K562 (cell line): Measurements from ENCODE around the gene GPR15LG. TPM values are rescaled to one million over a fixed set of nuclear protein-coding genes. Genes with fewer than 3 reads are reported as not detected.
A peak's percentile ranks its signal among the peaks of the same experiment; 100 is the strongest.

Source experiments
- ATAC-seq: fragments of 200-7000 bp; cut with Tn5 transposase; 3 replicates; pipeline ENCODE4 v1.9.1; 2020; ENCODE audit warnings: moderate library complexity
- BruUV-seq: library from RNA; stranded (reverse); fragments of 400-500 nt; replicated peaks from 2 replicates; lab custom pipeline; 2021; lab: Mats Ljungman, UMichigan
- CTCF ChIA-PET: fragments of 300-600 bp; formaldehyde crosslinking; extraction: SDS; loops from one replicate; lab custom pipeline; 2021; ENCODE audit warnings: low intra/inter-chr PET ratio; lab: Yijun Ruan, JAX
- POLR2A ChIA-PET: fragments of 300-600, 350-650 bp; sonication (Branson Sonifier 250); formaldehyde crosslinking; extraction: SDS; loops from one replicate; lab custom pipeline; 2021; ENCODE audit warnings: antibody characterized with exemption, inconsistent platforms; lab: Yijun Ruan, JAX
- DNase-seq, 4 experiments: peaks; one replicate each; pipeline versions ENCODE4 v3.0.0 to v3.0.0-alpha.2; 2011 to 2018; ENCODE audit warnings: low spot score in 3 of 4, mixed read lengths in 3 of 4; ENCODE audit errors: extremely low read depth in 1 of 4
- FAIRE-seq: peaks from 2 replicates; lab custom pipeline; 2011; peaks lifted over from hg19 to GRCh38; lab: Jason Lieb, UNC
- H2AFZ ChIP-seq: 2 replicates; pipeline ENCODE4 v1.6.0; 2011; ENCODE audit warnings: low read depth, low read length, control low read depth, inconsistent platforms
- H3K27ac ChIP-seq: fragments of 200-600 bp; 3 replicates; pipeline ENCODE4 v1.8.0; 2011; ENCODE audit warnings: low read depth, mild to moderate bottlenecking, control low read depth, inconsistent platforms, low read length, moderate library complexity, mixed read lengths; ENCODE audit errors: extremely low read depth
- H3K27me3 ChIP-seq, 2 experiments: fragments of 300-600 bp in 1 of 2; 2 replicates in 1 of 2; 3 replicates in 1 of 2; pipeline versions ENCODE4 v1.6.0 to v1.8.0; 2011; ENCODE audit warnings: inconsistent platforms in 2 of 2, low read length in 2 of 2, mild to moderate bottlenecking in 1 of 2, mixed read lengths in 1 of 2, moderate library complexity in 1 of 2; ENCODE audit not compliant: control insufficient read depth in 2 of 2, insufficient read depth in 2 of 2
- H3K36me3 ChIP-seq: fragments of 300-600 bp; 3 replicates; pipeline ENCODE4 v1.8.0; 2011; ENCODE audit warnings: mild to moderate bottlenecking, low read length, inconsistent platforms; ENCODE audit not compliant: control insufficient read depth, insufficient read depth
- H3K4me1 ChIP-seq, 2 experiments: fragments of 200-600 bp in 1 of 2; replicated peaks in 1 of 2; 2 replicates in 1 of 2; 3 replicates in 1 of 2; pipeline versions ENCODE4 v1.5.1 to v1.8.0; 2011; ENCODE audit warnings: inconsistent platforms in 2 of 2, low read length in 2 of 2, mild to moderate bottlenecking in 1 of 2, mixed read lengths in 1 of 2, moderate library complexity in 1 of 2; ENCODE audit not compliant: control insufficient read depth in 2 of 2, insufficient read depth in 2 of 2
- H3K4me2 ChIP-seq: 2 replicates; pipeline ENCODE4 v1.6.1; 2011; ENCODE audit warnings: low read length, control low read depth, inconsistent platforms, mixed read lengths; ENCODE audit not compliant: insufficient read depth
- H3K4me3 ChIP-seq: fragments of 200-600 bp; sonication (generic), shearing (Covaris generic); 2 replicates; pipeline ENCODE4 v1.5.1; 2016; ENCODE audit warnings: control low read depth, inconsistent platforms
- H3K79me2 ChIP-seq: fragments of 200-600 bp; 3 replicates; pipeline ENCODE4 v1.8.0; 2011; ENCODE audit warnings: low read length, inconsistent platforms; ENCODE audit not compliant: control insufficient read depth, insufficient read depth
- H3K9ac ChIP-seq, 2 experiments: 2 replicates each; pipeline versions ENCODE4 v1.6.0 to v1.6.1; 2011; ENCODE audit warnings: low read depth in 2 of 2, low read length in 2 of 2, control low read depth in 1 of 2, inconsistent platforms in 1 of 2, mild to moderate bottlenecking in 1 of 2, mixed read lengths in 1 of 2; ENCODE audit not compliant: insufficient read depth in 1 of 2
- H3K9me1 ChIP-seq: one replicate; pipeline ENCODE4 v1.6.0; 2011; ENCODE audit warnings: inconsistent platforms, mild to moderate bottlenecking, low read length, moderate library complexity; ENCODE audit not compliant: control insufficient read depth, insufficient read depth
- H3K9me3 ChIP-seq: replicated peaks from 2 replicates; pipeline ENCODE4 v1.5.1; 2011; ENCODE audit warnings: low read depth, low read length, inconsistent platforms; ENCODE audit not compliant: control insufficient read depth, insufficient read depth
- H4K20me1 ChIP-seq: replicated peaks from 2 replicates; pipeline ENCODE4 v1.6.1; 2011; ENCODE audit warnings: low read length, inconsistent platforms, mixed read lengths; ENCODE audit not compliant: control insufficient read depth, insufficient read depth
- CSDE1 ChIP-seq, 2 experiments: fragments of 450-650 bp; IDR thresholded peaks; 2 replicates each; pipeline ENCODE4 v1.6.1; 2016; ENCODE audit warnings: mild to moderate bottlenecking in 1 of 2
- RAD21 ChIP-seq, 2 experiments: fragments of 250-450 bp in 1 of 2; fragments of 450-650 bp in 1 of 2; sonication (Bioruptor Pico) in 1 of 2; formaldehyde crosslinking in 1 of 2; IDR thresholded peaks in 1 of 2; conservative IDR thresholded peaks in 1 of 2; 2 replicates each; pipeline versions ENCODE4 v1.4.0 to v1.8.0; 2020 to 2022; ENCODE audit warnings: mild to moderate bottlenecking in 2 of 2, moderate library complexity in 1 of 2
- SP2 ChIP-seq: IDR thresholded peaks from 2 replicates; pipeline ENCODE4 v1.6.1; 2011; ENCODE audit warnings: mild to moderate bottlenecking, low read depth, low read length, moderate library complexity; ENCODE audit not compliant: poor library complexity, severe bottlenecking; ENCODE audit errors: extremely low read depth
- ZFP36 ChIP-seq: fragments of 150-350 bp; IDR thresholded peaks from 2 replicates; pipeline ENCODE4 v1.6.1; 2018; ENCODE audit warnings: low read length, low read depth; ENCODE audit not compliant: partially characterized antibody
- ZNF184 ChIP-seq: sonication (generic); formaldehyde crosslinking; IDR thresholded peaks from 2 replicates; pipeline ENCODE4 v1.5.0; 2020; ENCODE audit warnings: missing genetic modification reagents
- WGBS: fragments of 100-300 bp; shearing (Covaris generic); methylation state at CpG from one replicate; pipeline ENCODE4 v1.1.6; 2016; ENCODE audit warnings: low coverage, mixed read lengths; ENCODE audit not compliant: insufficient coverage; ENCODE audit errors: missing lambda C conversion rate; 5-methylcytosine and 5-hydroxymethylcytosine counted together
- in situ Hi-C: fragments of 300-500 bp; cut with MboI; formaldehyde crosslinking; loops from 4 replicates; pipeline ENCODE4 v1.15.0; 2018; ENCODE audit warnings: inconsistent platforms, mixed read lengths
- intact Hi-C: fragments of 100-400 bp; cut with micrococcal nuclease; formaldehyde crosslinking; loops from 2 replicates; pipeline ENCODE4 v1.14.2; 2022
- polyA plus RNA-seq, 8 experiments: library from polyadenylated mRNA; depleted of rRNA in 4 of 8; stranded (reverse) in 5 of 8; unstranded in 3 of 8; fragments of >200 nt; fragmentation: Nextera tagmentation in 2 of 8; fragmentation: Illumina TruSeq in 1 of 8; extraction: Ambion mirVana in 2 of 8; extraction: Trizol in 1 of 8; gene quantifications; 2 replicates each; pipeline versions ENCODE4 v1.2.1 to v1.2.3, GENCODE V29; 2011 to 2014; ENCODE audit warnings: inconsistent platforms in 1 of 8, missing spikeins in 1 of 8
- total RNA-seq, 7 experiments: library from RNA; depleted of rRNA in 6 of 7; stranded (reverse); fragments of >200 nt in 6 of 7; fragmentation: Illumina TruSeq in 2 of 7; extraction: Trizol in 2 of 7; gene quantifications; 2 replicates each; pipeline versions ENCODE4 v1.2.1 to v1.2.3, GENCODE V29; 2011 to 2021; ENCODE audit warnings: low replicate concordance in 1 of 7
- TF ChIP-seq, protein P1 (sequence below): fragments of 450-650 bp; IDR thresholded peaks from 2 replicates; pipeline ENCODE4 v1.6.1; 2016; ENCODE audit warnings: mild to moderate bottlenecking
- TF ChIP-seq, protein P2 (sequence below), 3 experiments: IDR thresholded peaks in 2 of 3; conservative IDR thresholded peaks in 1 of 3; 2 replicates each; pipeline ENCODE4 v1.5.1; 2011 to 2012; ENCODE audit warnings: low read length in 3 of 3, mild to moderate bottlenecking in 3 of 3, control low read depth in 2 of 3, improper control_type of control experiment in 1 of 3, inconsistent platforms in 1 of 3, low read depth in 1 of 3, mixed read lengths in 1 of 3, moderate library complexity in 1 of 3; ENCODE audit not compliant: insufficient read depth in 2 of 3
- TF ChIP-seq, protein P3 (sequence below), 2 experiments: fragments of 450-650 bp; formaldehyde crosslinking in 1 of 2; IDR thresholded peaks; 2 replicates each; pipeline versions ENCODE4 v1.4.0 to v1.6.1; 2014 to 2020; ENCODE audit warnings: mild to moderate bottlenecking in 2 of 2, borderline replicate concordance in 1 of 2, low read depth in 1 of 2

The GPR15LG gene
- total and polyA plus RNA-seq, 9 of the 15 experiments (the other 6 are each of a cell fraction or from before 2014, with no cell fraction given) = 0.51 TPM; not detected in 8

DNA sequence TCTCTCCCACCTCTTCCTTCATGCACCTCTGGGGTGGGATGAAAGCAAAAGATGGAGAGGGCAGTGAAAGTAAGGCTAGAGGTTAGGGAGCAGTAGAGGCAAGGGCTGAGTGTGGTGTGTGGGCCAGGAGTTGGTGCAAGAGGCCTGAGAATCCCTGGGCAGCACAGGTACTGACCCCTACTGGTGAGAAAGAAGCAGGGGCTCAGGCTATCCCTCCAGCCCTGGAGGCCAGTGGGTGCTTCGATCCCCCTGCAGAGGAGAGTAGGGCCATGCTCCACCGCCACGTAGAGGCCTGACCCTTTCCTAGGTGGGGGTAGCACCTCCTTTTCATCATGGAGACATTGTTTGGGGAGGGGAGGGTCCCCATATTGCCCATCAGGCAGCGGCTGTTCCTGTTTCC is 30.5 kb downstream of the GPR15LG start:
- H3K36me3 ChIP-seq = no peaks in the 10 kb centered on the region
- ChIA-PET CTCF (interaction anchor here (0.6 kb wide), 1 partner anchor 9 kb away, joined by 3 read pairs; no protein-coding TSS in a partner anchor), POLR2A (no interaction called here)
- no peak overlapping the region for H2AFZ ChIP-seq
- no peak overlapping the region for H3K27ac ChIP-seq
- peaks cover 13 to 15% of the 10 kb centered on the region in 2 experiments; a peak in 4 of 5 replicates for H3K4me1 ChIP-seq
- H4K20me1 ChIP-seq = no peaks in the 10 kb centered on the region
- DNase-seq (peak; percentile 55 to 70 (median 69)), ATAC-seq (peak; percentile 86), FAIRE-seq (peak; percentile 78)
- H3K9me3 ChIP-seq = no peaks in the 10 kb centered on the region
- no peaks in the 10 kb centered on the region for H3K79me2 ChIP-seq
- TF ChIP-seq, protein P1, sequence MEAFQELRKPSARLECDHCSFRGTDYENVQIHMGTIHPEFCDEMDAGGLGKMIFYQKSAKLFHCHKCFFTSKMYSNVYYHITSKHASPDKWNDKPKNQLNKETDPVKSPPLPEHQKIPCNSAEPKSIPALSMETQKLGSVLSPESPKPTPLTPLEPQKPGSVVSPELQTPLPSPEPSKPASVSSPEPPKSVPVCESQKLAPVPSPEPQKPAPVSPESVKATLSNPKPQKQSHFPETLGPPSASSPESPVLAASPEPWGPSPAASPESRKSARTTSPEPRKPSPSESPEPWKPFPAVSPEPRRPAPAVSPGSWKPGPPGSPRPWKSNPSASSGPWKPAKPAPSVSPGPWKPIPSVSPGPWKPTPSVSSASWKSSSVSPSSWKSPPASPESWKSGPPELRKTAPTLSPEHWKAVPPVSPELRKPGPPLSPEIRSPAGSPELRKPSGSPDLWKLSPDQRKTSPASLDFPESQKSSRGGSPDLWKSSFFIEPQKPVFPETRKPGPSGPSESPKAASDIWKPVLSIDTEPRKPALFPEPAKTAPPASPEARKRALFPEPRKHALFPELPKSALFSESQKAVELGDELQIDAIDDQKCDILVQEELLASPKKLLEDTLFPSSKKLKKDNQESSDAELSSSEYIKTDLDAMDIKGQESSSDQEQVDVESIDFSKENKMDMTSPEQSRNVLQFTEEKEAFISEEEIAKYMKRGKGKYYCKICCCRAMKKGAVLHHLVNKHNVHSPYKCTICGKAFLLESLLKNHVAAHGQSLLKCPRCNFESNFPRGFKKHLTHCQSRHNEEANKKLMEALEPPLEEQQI = no peak
- peak; percentile 8 for TF ChIP-seq ZFP36
- TF ChIP-seq, protein P2, sequence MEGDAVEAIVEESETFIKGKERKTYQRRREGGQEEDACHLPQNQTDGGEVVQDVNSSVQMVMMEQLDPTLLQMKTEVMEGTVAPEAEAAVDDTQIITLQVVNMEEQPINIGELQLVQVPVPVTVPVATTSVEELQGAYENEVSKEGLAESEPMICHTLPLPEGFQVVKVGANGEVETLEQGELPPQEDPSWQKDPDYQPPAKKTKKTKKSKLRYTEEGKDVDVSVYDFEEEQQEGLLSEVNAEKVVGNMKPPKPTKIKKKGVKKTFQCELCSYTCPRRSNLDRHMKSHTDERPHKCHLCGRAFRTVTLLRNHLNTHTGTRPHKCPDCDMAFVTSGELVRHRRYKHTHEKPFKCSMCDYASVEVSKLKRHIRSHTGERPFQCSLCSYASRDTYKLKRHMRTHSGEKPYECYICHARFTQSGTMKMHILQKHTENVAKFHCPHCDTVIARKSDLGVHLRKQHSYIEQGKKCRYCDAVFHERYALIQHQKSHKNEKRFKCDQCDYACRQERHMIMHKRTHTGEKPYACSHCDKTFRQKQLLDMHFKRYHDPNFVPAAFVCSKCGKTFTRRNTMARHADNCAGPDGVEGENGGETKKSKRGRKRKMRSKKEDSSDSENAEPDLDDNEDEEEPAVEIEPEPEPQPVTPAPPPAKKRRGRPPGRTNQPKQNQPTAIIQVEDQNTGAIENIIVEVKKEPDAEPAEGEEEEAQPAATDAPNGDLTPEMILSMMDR (IDR thresholded peaks at IDR 0.05 in 2 of 3, conservative IDR thresholded peaks at IDR 0.05 in 1 of 3; ENCODE audit: insufficient read depth in 2 of 3, low read depth in 1 of 3, low read length in 3 of 3) = peak; percentile 73 to 78 (median 74)
- no peak for TF ChIP-seq CSDE1 (IDR thresholded peaks at IDR 0.05)
- TF ChIP-seq, protein P3, sequence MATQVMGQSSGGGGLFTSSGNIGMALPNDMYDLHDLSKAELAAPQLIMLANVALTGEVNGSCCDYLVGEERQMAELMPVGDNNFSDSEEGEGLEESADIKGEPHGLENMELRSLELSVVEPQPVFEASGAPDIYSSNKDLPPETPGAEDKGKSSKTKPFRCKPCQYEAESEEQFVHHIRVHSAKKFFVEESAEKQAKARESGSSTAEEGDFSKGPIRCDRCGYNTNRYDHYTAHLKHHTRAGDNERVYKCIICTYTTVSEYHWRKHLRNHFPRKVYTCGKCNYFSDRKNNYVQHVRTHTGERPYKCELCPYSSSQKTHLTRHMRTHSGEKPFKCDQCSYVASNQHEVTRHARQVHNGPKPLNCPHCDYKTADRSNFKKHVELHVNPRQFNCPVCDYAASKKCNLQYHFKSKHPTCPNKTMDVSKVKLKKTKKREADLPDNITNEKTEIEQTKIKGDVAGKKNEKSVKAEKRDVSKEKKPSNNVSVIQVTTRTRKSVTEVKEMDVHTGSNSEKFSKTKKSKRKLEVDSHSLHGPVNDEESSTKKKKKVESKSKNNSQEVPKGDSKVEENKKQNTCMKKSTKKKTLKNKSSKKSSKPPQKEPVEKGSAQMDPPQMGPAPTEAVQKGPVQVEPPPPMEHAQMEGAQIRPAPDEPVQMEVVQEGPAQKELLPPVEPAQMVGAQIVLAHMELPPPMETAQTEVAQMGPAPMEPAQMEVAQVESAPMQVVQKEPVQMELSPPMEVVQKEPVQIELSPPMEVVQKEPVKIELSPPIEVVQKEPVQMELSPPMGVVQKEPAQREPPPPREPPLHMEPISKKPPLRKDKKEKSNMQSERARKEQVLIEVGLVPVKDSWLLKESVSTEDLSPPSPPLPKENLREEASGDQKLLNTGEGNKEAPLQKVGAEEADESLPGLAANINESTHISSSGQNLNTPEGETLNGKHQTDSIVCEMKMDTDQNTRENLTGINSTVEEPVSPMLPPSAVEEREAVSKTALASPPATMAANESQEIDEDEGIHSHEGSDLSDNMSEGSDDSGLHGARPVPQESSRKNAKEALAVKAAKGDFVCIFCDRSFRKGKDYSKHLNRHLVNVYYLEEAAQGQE (IDR thresholded peaks at IDR 0.05; ENCODE audit: borderline replicate concordance) = peak; percentile 21; the same call in 1 of the 2 replicates
- TF ChIP-seq, protein P3 (CRISPR knock-in tag; IDR thresholded peaks at IDR 0.05; ENCODE audit: low read depth) = no peak
- TF ChIP-seq SP2 = no peak
- no peak for TF ChIP-seq ZNF184 (CRISPR knock-in tag)
- peak; percentile 13 to 59; a peak in 2 of 4 replicates for TF ChIP-seq RAD21 (CRISPR knock-in tag; conservative IDR thresholded peaks at IDR 0.05 in 1 of 2, IDR thresholded peaks at IDR 0.05 in 1 of 2)
- H3K4me2 ChIP-seq = no peak overlapping the region
- no TSS peak for BruUV-seq
- no peak overlapping the region for H3K4me3 ChIP-seq
- H3K9ac ChIP-seq = no peak overlapping the region
- intact Hi-C loops (loop anchor here (2.0 kb wide), 1 partner anchor 55 kb away; no protein-coding TSS in a partner anchor), in situ Hi-C loops (no loop called here)
- WGBS = 4% methylated on average over 4 of the region's 4 CpGs
- no peaks in the 10 kb centered on the region for H3K9me1 ChIP-seq
- H3K27me3 ChIP-seq = peaks cover 9 to 27% of the 10 kb centered on the region in 2 experiments
